Uterus (tissue), 4 donors: ENCODE measurements around the gene NEURL1. TPM values are rescaled to one million over a fixed set of nuclear protein-coding genes. Genes with fewer than 3 reads are reported as not detected.

Experiments used
- DNase-seq, 2 donors: peaks; one replicate each; pipeline ENCODE4 v3.0.0-alpha.2; 2019 to 2020
- H3K27ac ChIP-seq, 2 donors: fragments of 200-600 bp; sonication (generic); 1 replicate in 1 of 2; 2 replicates in 1 of 2; pipeline ENCODE4 v1.5.1; 2016 to 2018
- H3K27me3 ChIP-seq, 2 donors: fragments of 200-600 bp; sonication (generic); one replicate each; pipeline ENCODE4 v1.5.1; 2018 to 2019; ENCODE audit warnings: control low read depth in 1 of 2
- H3K36me3 ChIP-seq, 2 donors: fragments of 200-600 bp; sonication (generic); one replicate each; pipeline ENCODE4 v1.5.1; 2019; ENCODE audit warnings: control low read depth in 1 of 2
- H3K4me1 ChIP-seq, 2 donors: fragments of 200-600 bp; sonication (generic); one replicate each; pipeline ENCODE4 v1.5.1; 2018 to 2019; ENCODE audit warnings: control low read depth in 1 of 2
- H3K4me3 ChIP-seq, 2 donors: fragments of 200-600 bp; sonication (generic); 1 replicate in 1 of 2; 2 replicates in 1 of 2; pipeline ENCODE4 v1.5.1; 2018 to 2019; ENCODE audit warnings: mild to moderate bottlenecking in 1 of 2
- H3K9me3 ChIP-seq, 2 donors: fragments of 200-600 bp; sonication (generic); one replicate each; pipeline ENCODE4 v1.5.1; 2019; ENCODE audit warnings: control low read depth in 1 of 2
- CTCF ChIP-seq, 4 experiments: fragments of 200-600 bp in 2 of 4; fragments of 450-650 bp in 2 of 4; sonication (generic) in 2 of 4; IDR thresholded peaks; one replicate each; pipeline ENCODE4 v1.5.1; 2016 to 2019; ENCODE audit warnings: antibody characterized with exemption in 4 of 4, mild to moderate bottlenecking in 2 of 4, moderate library complexity in 1 of 4
- POLR2A ChIP-seq, 2 donors: fragments of 450-650 bp; IDR thresholded peaks; one replicate each; pipeline ENCODE4 v1.6.1; 2016; ENCODE audit warnings: antibody characterized with exemption in 2 of 2, mild to moderate bottlenecking in 1 of 2, moderate library complexity in 1 of 2
- intact Hi-C: fragments of 100-400 bp; cut with DNase I; formaldehyde crosslinking; loops from one replicate; pipeline ENCODE4 v1.15.1; 2023; ENCODE audit warnings: low total_unique reads
- total RNA-seq, 4 donors: library from RNA; depleted of rRNA in 3 of 4; stranded (reverse); fragments of >200 nt in 3 of 4; gene quantifications; one replicate each; pipeline versions ENCODE4 v1.1.0 to v1.2.4, GENCODE V29; 2014 to 2023
- donor health status: DM: yes; HTN: yes; CAD: no.

The NEURL1 gene
- total RNA-seq, 4 donors from 2014 or later, result 3.8 to 46.1 (median 14.1) TPM

- TF ChIP-seq POLR2A (IDR thresholded peaks at IDR 0.05) (no peak), CTCF (IDR thresholded peaks at IDR 0.05) (no peak)
- intact Hi-C loops, result no loop called here
- DNase-seq, result peak in 1 of 2 donors; percentile 13
- Histone ChIP-seq H3K27me3 (no peaks in the 10 kb centered on the region), H3K4me1 (peaks cover 6 to 15% of the 10 kb centered on the region in 2 donors), H3K36me3 (no peaks in the 10 kb centered on the region), H3K9me3 (no peaks in the 10 kb centered on the region), H3K27ac (peak overlapping the region in 1 of 2 donors; percentile 84), H3K4me3 (no peak overlapping the region)
Measured at GRCh38 chr10:103544657-103545310, 51.3 kb downstream of the NEURL1 start.

GRCh38 chr10:103545366-103545765, 51.9 kb downstream of the NEURL1 start:
- Histone ChIP-seq H3K36me3 (no peaks in the 10 kb centered on the region), H3K27ac (peak overlapping the region in 1 of 2 donors; percentile 84), H3K4me3 (no peak overlapping the region), H3K4me1 (peaks cover 6 to 15% of the 10 kb centered on the region in 2 donors), H3K9me3 (no peaks in the 10 kb centered on the region), H3K27me3 (no peaks in the 10 kb centered on the region)
- no peak for TF ChIP-seq POLR2A (IDR thresholded peaks at IDR 0.05)
- no peak for TF ChIP-seq CTCF (IDR thresholded peaks at IDR 0.05)
- peak in 1 of 2 donors; percentile 8 for DNase-seq
- intact Hi-C loops, result no loop called here

DNA sequence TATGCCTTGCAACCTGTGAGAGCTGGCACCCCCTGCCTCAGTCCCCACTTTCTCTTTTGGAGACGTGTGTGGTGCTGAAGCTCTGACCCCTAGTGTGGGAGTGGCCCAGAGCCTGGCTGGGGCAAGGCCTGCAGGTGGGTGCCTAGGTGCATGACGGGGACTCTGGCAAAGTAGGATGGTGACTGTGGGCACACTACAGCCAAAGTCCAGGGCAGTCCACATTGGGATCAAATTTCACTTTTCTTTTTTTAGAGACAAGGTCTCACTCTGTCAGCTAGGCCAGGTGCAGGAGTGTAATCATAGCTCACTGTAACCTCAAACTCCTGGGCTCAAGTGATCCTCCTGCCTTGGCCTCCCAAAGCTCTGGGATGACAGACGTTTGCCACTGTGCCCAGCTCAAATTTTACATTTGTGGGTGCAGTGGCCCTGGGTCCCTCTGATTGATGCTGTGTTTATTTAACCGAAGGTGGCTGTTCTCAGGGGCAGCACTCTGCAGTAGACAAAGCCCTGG, 52.3 kb downstream of the NEURL1 start:
- intact Hi-C loops, result no loop called here
- TF ChIP-seq POLR2A (IDR thresholded peaks at IDR 0.05) (no peak), CTCF (IDR thresholded peaks at IDR 0.05) (no peak)
- DNase-seq, result peak in 1 of 2 donors; percentile 12

GRCh38 chr10:103546401-103546800, 52.9 kb downstream of the NEURL1 start:
- intact Hi-C loops, result no loop called here
- H3K9me3 ChIP-seq, result no peaks in the 10 kb centered on the region
- H3K36me3 ChIP-seq, result no peaks in the 10 kb centered on the region
- DNase-seq, result peak in 1 of 2 donors; percentile 7
- no peaks in the 10 kb centered on the region for H3K27me3 ChIP-seq
- H3K4me1 ChIP-seq, result peaks cover 6 to 15% of the 10 kb centered on the region in 2 donors
- no peak overlapping the region for H3K4me3 ChIP-seq
- no peak for TF ChIP-seq POLR2A (IDR thresholded peaks at IDR 0.05)
- no peak for TF ChIP-seq CTCF (IDR thresholded peaks at IDR 0.05)
- H3K27ac ChIP-seq, result peak overlapping the region; percentile 73 to 84

More for the DNA sequence above, 52.3 kb downstream of the NEURL1 start:
- H3K4me1 ChIP-seq, result peaks cover 6 to 15% of the 10 kb centered on the region in 2 donors
- H3K27me3 ChIP-seq, result no peaks in the 10 kb centered on the region
- no peaks in the 10 kb centered on the region for H3K9me3 ChIP-seq
- H3K36me3 ChIP-seq, result no peaks in the 10 kb centered on the region
- H3K27ac ChIP-seq, result peak overlapping the region in 1 of 2 donors; percentile 84
- H3K4me3 ChIP-seq, result no peak overlapping the region

DNA sequence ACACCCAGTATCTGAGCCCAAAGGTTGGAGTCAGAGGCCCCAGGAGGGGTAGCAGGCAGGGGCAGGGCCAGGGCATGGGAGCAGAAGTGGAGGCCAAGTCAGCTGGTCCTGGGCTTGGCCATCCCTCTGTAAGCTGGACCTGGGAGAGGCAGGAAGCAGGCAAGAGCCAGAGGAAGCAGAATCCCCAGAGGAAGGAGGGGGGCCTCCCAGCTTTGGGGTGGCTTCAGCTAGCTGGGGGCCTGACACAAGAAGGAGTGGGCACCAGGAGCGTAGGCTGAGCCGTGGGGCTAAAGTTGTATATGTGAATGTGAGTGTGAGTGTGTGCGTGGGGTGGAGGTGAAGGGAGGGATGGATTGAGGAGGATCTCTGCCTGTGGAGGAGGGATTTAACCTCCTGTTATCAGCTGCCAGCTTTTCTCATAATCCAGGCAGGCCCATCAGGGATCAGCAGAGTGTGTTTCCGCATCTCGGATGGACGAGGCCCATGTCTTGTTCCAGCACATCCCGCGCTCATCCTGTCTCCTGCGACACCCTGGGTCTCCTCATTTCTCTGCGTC, 54.0 kb downstream of the NEURL1 start:
- Histone ChIP-seq H3K27ac (peak overlapping the region; percentile 73 to 84), H3K27me3 (no peaks in the 10 kb centered on the region), H3K36me3 (no peaks in the 10 kb centered on the region), H3K4me1 (peaks cover 6 to 15% of the 10 kb centered on the region in 2 donors), H3K4me3 (no peak overlapping the region), H3K9me3 (no peaks in the 10 kb centered on the region)
- intact Hi-C loops, result no loop called here
- no peak for TF ChIP-seq POLR2A (IDR thresholded peaks at IDR 0.05)
- no peak for TF ChIP-seq CTCF (IDR thresholded peaks at IDR 0.05)
- peak; percentile 52 to 64 for DNase-seq
